Type B pancreatic cell (in vitro differentiated cells): ENCODE measurements around the gene TBC1D1. TPM values are rescaled to one million over a fixed set of nuclear protein-coding genes. Genes with fewer than 3 reads are reported as not detected.
A peak's percentile ranks its signal among the peaks of the same experiment; 100 is the strongest.
"Not testable (repeated sequence)": the region's sequence is repeated elsewhere in the genome, so short reads cannot be mapped to it uniquely, and the experiment has no call there.

Experiments used
- DNase-seq: peaks from one replicate; pipeline ENCODE4 v3.0.0; 2021; ENCODE audit warnings: mixed read lengths; ENCODE audit not compliant: unreplicated experiment; ENCODE audit errors: extremely low spot score
- H3K27ac Mint-ChIP-seq: 2 replicates; pipeline ENCODE4 v1.8.0; 2021; ENCODE audit warnings: mild to moderate bottlenecking, mixed read lengths
- H3K27me3 Mint-ChIP-seq: 2 replicates; pipeline ENCODE4 v1.8.0; 2021; ENCODE audit warnings: mixed read lengths
- H3K36me3 Mint-ChIP-seq: 2 replicates; pipeline ENCODE4 v1.8.0; 2021; ENCODE audit warnings: mixed read lengths
- H3K4me1 Mint-ChIP-seq: one replicate; pipeline ENCODE4 v1.8.0; 2021; ENCODE audit warnings: mixed read lengths; ENCODE audit not compliant: unreplicated experiment
- H3K4me3 Mint-ChIP-seq: 2 replicates; pipeline ENCODE4 v1.8.0; 2021; ENCODE audit warnings: mild to moderate bottlenecking, mixed read lengths
- H3K9me3 Mint-ChIP-seq: 2 replicates; pipeline ENCODE4 v1.8.0; 2021; ENCODE audit warnings: mixed read lengths
- total RNA-seq: library from RNA; stranded (reverse); gene quantifications from 2 replicates; pipeline ENCODE4 v1.2.1, GENCODE V29; 2021; ENCODE audit warnings: low replicate concordance
- TF ChIP-seq, protein P1 (sequence below): fragments of 200-600 bp; sonication (generic); conservative IDR thresholded peaks from 2 replicates; pipeline ENCODE4 v1.5.0; 2021; ENCODE audit warnings: antibody characterized with exemption, mild to moderate bottlenecking

The TBC1D1 gene
- total RNA-seq, 1 donor from 2014 or later, result 110 TPM

DNA sequence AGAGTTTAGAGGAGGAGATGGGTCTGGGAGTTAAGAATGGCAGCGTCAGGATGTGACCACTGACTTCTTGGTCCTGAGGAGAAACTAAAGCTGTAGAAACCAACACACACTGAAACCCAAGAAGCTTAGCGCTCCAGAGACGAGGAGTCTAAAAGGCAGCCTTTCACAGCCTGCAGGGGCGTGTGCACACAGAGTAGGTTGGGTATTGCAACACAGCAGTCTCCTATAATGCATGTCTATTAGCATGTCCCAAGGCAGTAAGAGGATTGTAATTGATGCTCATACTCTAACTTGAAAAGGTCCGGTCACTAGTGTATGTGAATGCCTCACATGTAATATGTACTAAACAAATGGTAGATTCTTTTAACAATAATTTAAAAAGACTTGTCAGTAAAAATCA lies 126.7 kb downstream of the TBC1D1 start:
- H3K4me1 Mint-ChIP-seq, result peaks cover 17% of the 10 kb centered on the region
- H3K27me3 Mint-ChIP-seq, result no peaks in the 10 kb centered on the region
- no peak overlapping the region for H3K27ac Mint-ChIP-seq
- peaks cover 36% of the 10 kb centered on the region for H3K36me3 Mint-ChIP-seq
- TF ChIP-seq, protein P1, sequence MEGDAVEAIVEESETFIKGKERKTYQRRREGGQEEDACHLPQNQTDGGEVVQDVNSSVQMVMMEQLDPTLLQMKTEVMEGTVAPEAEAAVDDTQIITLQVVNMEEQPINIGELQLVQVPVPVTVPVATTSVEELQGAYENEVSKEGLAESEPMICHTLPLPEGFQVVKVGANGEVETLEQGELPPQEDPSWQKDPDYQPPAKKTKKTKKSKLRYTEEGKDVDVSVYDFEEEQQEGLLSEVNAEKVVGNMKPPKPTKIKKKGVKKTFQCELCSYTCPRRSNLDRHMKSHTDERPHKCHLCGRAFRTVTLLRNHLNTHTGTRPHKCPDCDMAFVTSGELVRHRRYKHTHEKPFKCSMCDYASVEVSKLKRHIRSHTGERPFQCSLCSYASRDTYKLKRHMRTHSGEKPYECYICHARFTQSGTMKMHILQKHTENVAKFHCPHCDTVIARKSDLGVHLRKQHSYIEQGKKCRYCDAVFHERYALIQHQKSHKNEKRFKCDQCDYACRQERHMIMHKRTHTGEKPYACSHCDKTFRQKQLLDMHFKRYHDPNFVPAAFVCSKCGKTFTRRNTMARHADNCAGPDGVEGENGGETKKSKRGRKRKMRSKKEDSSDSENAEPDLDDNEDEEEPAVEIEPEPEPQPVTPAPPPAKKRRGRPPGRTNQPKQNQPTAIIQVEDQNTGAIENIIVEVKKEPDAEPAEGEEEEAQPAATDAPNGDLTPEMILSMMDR, result no peak
- no peak overlapping the region for H3K4me3 Mint-ChIP-seq
- no peak for DNase-seq
- peaks cover 7% of the 10 kb centered on the region for H3K9me3 Mint-ChIP-seq

DNA sequence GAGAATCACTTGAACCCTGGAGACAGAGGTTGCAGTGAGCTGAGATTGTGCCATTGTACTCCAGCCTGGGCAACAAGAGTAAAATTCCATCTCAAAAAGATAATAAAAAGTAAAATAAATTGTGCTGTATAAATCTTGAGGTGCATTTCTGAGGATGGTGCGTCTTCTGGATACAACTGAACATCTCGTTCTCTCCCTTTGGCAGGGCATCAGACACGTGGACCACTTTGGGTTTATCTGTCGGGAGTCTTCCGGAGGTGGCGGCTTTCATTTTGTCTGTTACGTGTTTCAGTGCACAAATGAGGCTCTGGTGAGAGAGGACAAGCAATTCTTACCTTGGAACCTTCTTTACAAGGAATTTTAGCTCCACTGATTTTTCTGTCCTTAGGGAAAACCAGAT lies 129.5 kb downstream of the TBC1D1 start:
- Mint-ChIP-seq H3K36me3 (peaks cover 39% of the 10 kb centered on the region), H3K4me3 (no peak overlapping the region), H3K27ac (no peak overlapping the region), H3K27me3 (no peaks in the 10 kb centered on the region), H3K9me3 (peaks cover 7% of the 10 kb centered on the region), H3K4me1 (peaks cover 35% of the 10 kb centered on the region)
- no peak for DNase-seq
- TF ChIP-seq, protein P1, result no peak

DNA sequence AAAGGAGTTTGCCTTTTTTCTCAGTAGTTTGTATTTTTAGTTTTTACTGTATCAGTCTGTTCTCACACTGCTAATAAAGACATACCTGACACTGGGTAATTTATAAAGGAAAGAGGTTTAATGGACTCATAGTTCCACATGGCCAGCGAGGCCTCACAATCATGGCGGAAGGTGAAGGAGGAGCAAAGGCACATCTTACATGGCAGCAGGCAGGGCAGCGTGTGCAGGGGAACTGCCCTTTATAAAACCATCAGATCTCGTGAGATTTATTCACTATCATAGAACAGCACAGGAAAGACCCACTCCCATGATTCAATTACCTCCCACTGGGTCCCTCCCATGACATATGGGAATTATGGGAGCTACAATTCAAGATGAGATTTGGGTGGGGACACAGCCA lies 130.1 kb downstream of the TBC1D1 start:
- not testable (repeated sequence) for H3K27ac Mint-ChIP-seq, H3K9me3 Mint-ChIP-seq, H3K4me3 Mint-ChIP-seq, DNase-seq, H3K27me3 Mint-ChIP-seq
- Mint-ChIP-seq H3K4me1 (peaks cover 40% of the 10 kb centered on the region), H3K36me3 (peaks cover 36% of the 10 kb centered on the region)

- Mint-ChIP-seq H3K9me3 (peaks cover 7% of the 10 kb centered on the region), H3K27me3 (no peaks in the 10 kb centered on the region), H3K36me3 (peaks cover 31% of the 10 kb centered on the region), H3K4me1 (peaks cover 40% of the 10 kb centered on the region), H3K27ac (no peak overlapping the region), H3K4me3 (no peak overlapping the region)
- TF ChIP-seq, protein P1, result no peak
- no peak for DNase-seq
These were observed 130.9 kb downstream of the TBC1D1 start for GRCh38 chr4:38021751-38022150.

DNA sequence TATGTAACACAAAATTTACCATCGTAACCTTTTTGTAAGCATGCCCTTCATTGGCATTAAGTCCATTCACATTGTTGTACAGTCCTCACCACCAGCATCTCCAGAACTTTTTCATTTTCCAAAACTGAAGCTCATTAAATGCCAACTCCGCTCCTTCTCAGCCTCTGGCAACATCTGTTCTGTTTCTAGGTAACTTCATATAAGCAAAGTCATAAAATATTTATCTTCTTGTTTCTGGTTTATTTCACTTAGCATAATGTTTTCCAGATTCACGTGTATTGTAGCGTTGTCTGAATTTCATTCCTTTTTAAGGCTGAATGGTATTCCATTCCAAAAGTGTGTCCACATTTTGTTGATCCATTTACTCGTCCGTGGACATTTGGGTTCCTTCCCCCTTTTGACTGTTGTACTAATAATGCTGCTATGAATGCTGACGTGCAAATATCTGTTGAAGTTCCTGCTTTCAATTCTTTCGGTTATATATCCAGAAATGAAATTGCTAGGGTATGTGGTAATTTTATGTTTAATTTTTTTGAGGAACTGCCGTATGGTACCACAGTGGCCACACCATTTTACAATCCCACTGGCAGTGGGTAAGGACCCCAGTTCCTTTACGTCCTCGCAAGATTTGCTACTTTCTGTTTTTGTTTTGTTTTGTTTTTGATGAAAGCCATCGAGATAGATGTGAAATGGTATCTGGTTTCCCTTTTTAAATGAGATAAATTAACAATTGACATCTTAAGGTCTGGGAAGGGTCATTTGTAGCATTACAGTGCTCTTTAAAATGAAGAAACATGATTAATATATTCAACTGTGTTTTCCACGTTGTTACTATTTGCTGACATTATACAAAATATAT lies 132.7 kb downstream of the TBC1D1 start:
- Mint-ChIP-seq H3K4me1 (peaks cover 36% of the 10 kb centered on the region), H3K36me3 (peaks cover 30% of the 10 kb centered on the region)
- TF ChIP-seq, protein P1, result no peak

DNA sequence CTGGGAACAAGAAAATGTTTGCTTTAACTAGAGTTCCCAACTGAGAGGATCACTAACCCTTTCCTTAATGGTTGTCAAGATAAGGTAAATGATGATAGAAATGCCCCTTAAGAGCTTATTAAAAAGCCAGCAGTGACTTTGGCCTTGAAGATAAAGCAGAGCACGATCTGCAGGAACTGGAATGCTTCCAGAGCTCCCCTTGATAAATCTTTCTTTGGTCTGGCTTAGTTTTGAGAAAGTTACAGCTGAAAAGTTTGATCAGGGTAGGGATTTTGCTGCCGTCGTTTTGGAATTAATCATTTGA lies 133.3 kb downstream of the TBC1D1 start:
- Mint-ChIP-seq H3K9me3 (peaks cover 7% of the 10 kb centered on the region), H3K27me3 (no peaks in the 10 kb centered on the region), H3K36me3 (peaks cover 36% of the 10 kb centered on the region), H3K4me1 (peaks cover 42% of the 10 kb centered on the region), H3K27ac (peak overlapping the region; percentile 48), H3K4me3 (peak overlapping the region; percentile 14)
- no peak for DNase-seq
- TF ChIP-seq, protein P1, result no peak

More for the DNA sequence above, 132.7 kb downstream of the TBC1D1 start:
- DNase-seq, result no peak
- H3K4me3 Mint-ChIP-seq, result peak overlapping the region; percentile 5
- H3K27ac Mint-ChIP-seq, result peak overlapping the region; percentile 37
- no peaks in the 10 kb centered on the region for H3K27me3 Mint-ChIP-seq
- H3K9me3 Mint-ChIP-seq, result peaks cover 7% of the 10 kb centered on the region
